GM12801 (cell line): ENCODE data around the gene PDF.

Experiments used
- TF ChIP-seq, protein P1 (sequence below): IDR thresholded peaks from one replicate; pipeline ENCODE4 v1.5.1; 2011; ENCODE audit warnings: control low read depth; ENCODE audit not compliant: insufficient read length; ENCODE audit errors: extremely low read depth

Gene PDF

DNA sequence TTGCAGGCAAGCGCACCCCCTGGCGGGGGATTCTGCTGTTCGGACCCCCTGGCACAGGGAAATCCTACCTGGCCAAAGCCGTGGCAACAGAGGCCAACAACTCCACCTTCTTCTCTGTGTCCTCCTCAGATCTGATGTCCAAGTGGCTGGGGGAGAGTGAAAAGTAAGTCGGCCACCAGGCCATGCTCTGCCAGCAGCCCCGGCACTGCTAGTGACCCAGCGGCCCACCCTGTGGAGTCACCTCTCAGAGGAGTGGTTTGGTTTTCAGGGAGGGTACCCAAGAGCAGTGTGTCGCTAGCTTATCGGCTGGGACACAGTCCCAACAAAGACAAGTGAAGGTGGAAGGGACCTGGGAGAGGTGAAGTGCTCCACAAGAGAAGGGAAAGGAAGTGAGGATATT, 11.0 kb downstream of the PDF start:
- TF ChIP-seq, protein P1, sequence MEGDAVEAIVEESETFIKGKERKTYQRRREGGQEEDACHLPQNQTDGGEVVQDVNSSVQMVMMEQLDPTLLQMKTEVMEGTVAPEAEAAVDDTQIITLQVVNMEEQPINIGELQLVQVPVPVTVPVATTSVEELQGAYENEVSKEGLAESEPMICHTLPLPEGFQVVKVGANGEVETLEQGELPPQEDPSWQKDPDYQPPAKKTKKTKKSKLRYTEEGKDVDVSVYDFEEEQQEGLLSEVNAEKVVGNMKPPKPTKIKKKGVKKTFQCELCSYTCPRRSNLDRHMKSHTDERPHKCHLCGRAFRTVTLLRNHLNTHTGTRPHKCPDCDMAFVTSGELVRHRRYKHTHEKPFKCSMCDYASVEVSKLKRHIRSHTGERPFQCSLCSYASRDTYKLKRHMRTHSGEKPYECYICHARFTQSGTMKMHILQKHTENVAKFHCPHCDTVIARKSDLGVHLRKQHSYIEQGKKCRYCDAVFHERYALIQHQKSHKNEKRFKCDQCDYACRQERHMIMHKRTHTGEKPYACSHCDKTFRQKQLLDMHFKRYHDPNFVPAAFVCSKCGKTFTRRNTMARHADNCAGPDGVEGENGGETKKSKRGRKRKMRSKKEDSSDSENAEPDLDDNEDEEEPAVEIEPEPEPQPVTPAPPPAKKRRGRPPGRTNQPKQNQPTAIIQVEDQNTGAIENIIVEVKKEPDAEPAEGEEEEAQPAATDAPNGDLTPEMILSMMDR: no peak

DNA sequence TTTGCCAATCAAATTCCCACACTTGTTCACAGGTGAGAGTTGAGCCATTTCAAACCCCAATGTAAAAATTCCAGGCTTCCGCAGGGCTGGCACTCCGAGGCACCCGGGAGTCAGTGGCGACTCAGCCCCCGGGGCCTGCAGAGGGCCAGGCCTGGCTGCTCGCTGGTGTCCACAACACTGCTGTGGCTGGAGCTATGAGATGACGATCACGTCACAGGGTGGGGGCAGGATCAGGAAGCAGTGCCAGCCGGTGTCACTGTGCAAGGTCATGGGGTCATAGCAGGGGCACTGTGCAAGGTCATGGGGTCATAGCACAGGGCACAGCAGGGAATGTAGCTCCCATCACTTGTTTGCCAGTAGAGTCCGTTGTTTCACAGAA, 11.5 kb downstream of the PDF start:
- TF ChIP-seq, protein P1: no peak

DNA sequence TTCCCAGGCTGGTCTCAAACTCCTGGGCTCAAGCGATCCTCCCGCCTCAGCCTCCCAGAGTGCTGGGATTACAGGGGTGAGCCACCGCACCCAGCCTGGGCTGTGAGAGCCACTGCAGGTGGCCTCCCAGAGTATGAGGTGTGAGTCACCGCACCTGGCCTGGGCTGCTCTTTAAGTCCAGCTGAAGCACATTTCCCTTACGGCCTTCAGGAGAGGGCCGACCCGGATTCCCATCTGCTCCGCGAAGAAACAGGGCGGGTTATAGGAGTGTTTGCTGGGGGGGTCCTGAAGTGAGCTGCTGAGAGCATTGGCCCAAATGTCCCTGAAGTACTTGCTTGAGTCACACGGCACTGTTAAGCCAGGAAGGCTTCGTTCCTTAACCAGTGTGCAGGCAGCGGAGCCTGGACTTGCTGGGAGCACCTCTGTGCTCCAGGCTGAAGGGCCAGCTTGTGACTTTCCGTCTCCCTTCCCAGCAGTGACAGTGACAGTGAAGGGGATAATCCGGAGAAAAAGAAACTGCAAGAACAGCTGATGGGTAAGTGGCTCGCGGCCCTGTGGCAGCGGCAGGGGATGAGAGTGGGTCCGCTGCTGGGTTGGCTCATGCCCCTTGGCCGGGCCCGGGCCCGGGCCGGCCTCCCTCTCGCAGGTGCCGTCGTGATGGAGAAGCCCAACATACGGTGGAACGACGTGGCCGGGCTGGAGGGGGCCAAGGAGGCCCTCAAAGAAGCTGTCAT, 12.0 kb downstream of the PDF start:
- TF ChIP-seq, protein P1: no peak

DNA sequence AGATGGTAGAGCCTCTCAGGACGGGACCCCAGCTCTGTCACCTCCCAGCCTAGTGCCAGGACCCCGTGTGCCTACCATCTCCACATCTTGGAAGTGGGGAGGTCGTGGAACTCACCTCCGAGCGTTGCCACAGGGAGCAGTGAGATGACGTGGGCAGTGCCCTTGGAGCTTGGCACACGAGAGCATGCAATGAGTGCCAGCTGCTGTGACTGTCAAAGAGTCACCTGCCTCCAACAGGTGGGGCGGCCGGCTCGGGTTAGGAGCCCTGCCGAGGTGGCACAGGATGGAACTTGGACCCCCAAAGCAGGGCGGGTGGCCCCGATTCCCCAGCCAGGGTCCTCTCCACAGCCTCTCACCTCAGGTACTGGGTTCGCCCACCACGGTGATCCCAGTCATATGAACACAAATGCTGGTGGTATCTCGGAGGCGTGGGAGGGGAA, 13.8 kb downstream of the PDF start:
- TF ChIP-seq, protein P1: no peak

DNA sequence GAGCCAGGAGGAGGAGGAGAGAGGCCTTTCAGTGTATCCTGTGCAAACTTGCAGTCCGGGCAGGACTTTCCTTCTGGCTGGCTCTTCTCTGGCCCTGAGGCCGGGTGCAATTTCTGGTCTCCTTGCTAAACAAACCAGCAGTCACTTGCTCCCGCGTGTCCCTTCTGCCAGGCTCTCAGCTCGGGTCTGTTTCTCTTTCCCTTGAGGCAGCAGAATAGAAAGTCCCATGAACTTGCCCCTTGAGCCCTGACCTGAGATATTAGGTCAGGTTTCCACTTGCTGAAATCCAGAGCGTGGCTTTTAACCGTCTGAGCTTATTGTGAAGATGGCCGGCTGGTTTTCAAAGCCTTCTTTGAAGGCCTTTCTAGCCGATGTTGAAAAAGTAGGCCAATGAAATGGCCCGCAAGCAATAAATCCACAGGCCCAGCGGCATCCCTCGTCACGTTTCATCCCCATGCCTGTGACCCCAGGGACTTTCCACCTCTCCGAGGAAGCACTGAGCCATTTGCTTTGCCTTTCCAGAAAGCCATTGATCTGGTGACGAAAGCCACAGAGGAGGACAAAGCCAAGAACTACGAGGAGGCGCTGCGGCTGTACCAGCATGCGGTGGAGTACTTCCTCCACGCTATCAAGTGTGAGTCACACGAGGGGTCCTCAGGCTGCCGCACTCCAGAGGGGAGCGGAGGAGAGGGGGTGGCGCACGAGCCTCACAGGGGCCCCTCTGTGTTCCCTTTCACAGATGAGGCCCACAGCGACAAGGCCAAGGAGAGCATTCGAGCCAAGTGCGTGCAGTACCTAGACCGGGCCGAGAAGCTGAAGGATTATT, 14.7 kb downstream of the PDF start:
- TF ChIP-seq, protein P1: no peak

DNA sequence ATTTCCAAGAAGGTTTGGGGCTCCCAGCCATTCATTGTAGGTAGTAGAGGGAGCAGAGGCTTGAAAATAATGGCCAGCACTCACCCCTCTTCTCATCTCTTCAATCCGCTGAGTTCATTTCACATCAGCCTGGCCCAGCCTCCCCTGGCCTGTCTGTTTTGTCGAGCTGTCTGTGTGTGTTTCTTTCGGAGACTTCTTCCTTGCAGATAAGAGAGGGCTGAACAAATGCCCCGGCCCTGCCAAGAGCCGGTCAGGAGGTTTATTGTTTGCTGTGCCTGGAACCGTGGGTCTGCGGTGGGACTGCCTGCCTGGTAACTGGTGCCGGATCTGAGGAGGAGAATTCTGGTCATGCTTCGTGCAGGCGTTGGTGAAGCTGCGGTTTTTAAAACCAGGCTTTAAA, 15.9 kb downstream of the PDF start:
- TF ChIP-seq, protein P1: no peak

DNA sequence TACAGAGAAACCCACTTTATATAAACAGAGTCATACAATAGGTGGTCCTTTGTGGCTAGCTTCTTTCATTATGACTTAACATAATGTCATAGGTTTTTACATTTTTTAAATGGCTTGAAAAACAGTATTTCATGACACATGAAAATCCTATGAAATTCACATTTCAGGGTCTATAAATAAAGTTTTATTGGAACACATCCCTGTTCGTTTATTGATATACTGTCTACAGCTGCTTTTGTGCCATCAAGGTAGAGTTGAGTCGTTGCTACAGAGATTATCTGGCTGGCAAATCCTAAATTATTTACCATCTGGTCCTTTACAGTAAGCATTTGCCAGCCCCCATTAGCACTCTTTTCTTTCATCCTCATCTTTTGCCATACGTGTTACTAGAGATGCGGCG, 16.9 kb downstream of the PDF start:
- TF ChIP-seq, protein P1: no peak
